Psoas muscle (tissue), 8 donors: Measurements from ENCODE around the gene RAD51B. TPM values are rescaled to one million over a fixed set of nuclear protein-coding genes. Genes with fewer than 3 reads are reported as not detected.
A peak's percentile ranks its signal among the peaks of the same experiment; 100 is the strongest.

Experiments used
- ATAC-seq, 4 donors: fragments of 200-7000 bp; cut with Tn5 transposase; one replicate each; pipeline ENCODE4 v1.9.1; 2020; ENCODE audit warnings: moderate library complexity in 3 of 4, mild to moderate bottlenecking in 2 of 4
- DNase-seq, 2 donors: peaks; one replicate each; pipeline ENCODE4 v3.0.0-alpha.2; 2020
- H3K27ac ChIP-seq: fragments of 200-600 bp; one replicate; pipeline ENCODE4 v1.8.0; 2022
- H3K27me3 ChIP-seq, 3 donors: fragments of 200-600 bp in 1 of 3; one replicate each; pipeline versions ENCODE4 v1.6.1 to v1.8.0; 2013 to 2022; ENCODE audit warnings: low read length in 2 of 3, mild to moderate bottlenecking in 2 of 3, moderate library complexity in 1 of 3; ENCODE audit not compliant: insufficient read depth in 3 of 3
- H3K36me3 ChIP-seq, 2 donors: fragments of 200-600 bp in 1 of 2; one replicate each; pipeline versions ENCODE4 v1.6.1 to v1.8.0; 2013 to 2022; ENCODE audit warnings: low read depth in 1 of 2, mild to moderate bottlenecking in 1 of 2, moderate library complexity in 1 of 2; ENCODE audit not compliant: insufficient read depth in 1 of 2
- H3K4me1 ChIP-seq: fragments of 200-600 bp; one replicate; pipeline ENCODE4 v1.8.0; 2022
- H3K4me3 ChIP-seq: fragments of 200-600 bp; one replicate; pipeline ENCODE4 v1.8.0; 2022; ENCODE audit warnings: mild to moderate bottlenecking
- H3K9me3 ChIP-seq: fragments of 200-600 bp; one replicate; pipeline ENCODE4 v1.8.0; 2022
- CTCF ChIP-seq: fragments of 200-600 bp; IDR thresholded peaks from one replicate; pipeline ENCODE4 v1.8.0; 2022; ENCODE audit warnings: antibody characterized with exemption
- WGBS, 3 donors: extraction: QIAGEN DNeasy Blood & Tissue Kit; methylation state at CpG; one replicate each; pipeline versions ENCODE4 v1.1.6 to v1.1.7; 2013; 5-methylcytosine and 5-hydroxymethylcytosine counted together
- intact Hi-C, 2 donors: fragments of 100-400 bp; cut with DNase I; formaldehyde crosslinking; loops; one replicate each; pipeline versions ENCODE4 v1.11.0 to v1.14.2; 2022
- polyA plus RNA-seq, 3 donors: library from polyadenylated mRNA; stranded (reverse); fragments of 200-250 nt; gene quantifications; one replicate each; pipeline ENCODE4 v1.2.3, GENCODE V29; 2013
- total RNA-seq, 4 donors: library from RNA; stranded (reverse); fragmentation: NEBNext Ultra II Directional in 2 of 4; extraction: Animal tissue kit (Norgen Biotek cat#: 25700) in 2 of 4; gene quantifications; one replicate each; pipeline versions ENCODE4 v1.2.1 to v1.2.4, GENCODE V29; 2021 to 2023
- donor health status: healthy with polysubstance abuse.
- donor health status: DM: no; HTN: no; CAD: no; lungs with moderate emphysema.
- donor health status: Bipolar disorder and iron deficiency.
- donor health status: healthy.
- donor health status: DM: yes; HTN: yes; CAD: no.
- donor health status: DM: no; HTN: no; CAD: no.
- donor health status: DM: no; HTN: no; CAD: no.
- donor health status: DM: yes; HTN: yes; CAD: no.

The RAD51B gene
- total and polyA plus RNA-seq, 7 donors, result 0.60 to 7.2 (median 2.2) TPM

GRCh38 chr14:68444449-68445168 is 625.0 kb downstream of the RAD51B start:
- peak overlapping the region; percentile 10 for H3K27ac ChIP-seq

GRCh38 chr14:68446243-68447040 is 626.9 kb downstream of the RAD51B start:
- Histone ChIP-seq H3K27me3 (no peaks in the 10 kb centered on the region), H3K4me3 (no peak overlapping the region), H3K4me1 (peaks cover 25% of the 10 kb centered on the region), H3K36me3 (no peaks in the 10 kb centered on the region), H3K27ac (no peak overlapping the region), H3K9me3 (no peaks in the 10 kb centered on the region)
- WGBS, 3 donors, result 89 to 94% (median 91%) methylated on average over 7 of the region's 7 CpGs
- ATAC-seq (no peak), DNase-seq (no peak)
- intact Hi-C loops, result no loop called here
- no peak for TF ChIP-seq CTCF

More at GRCh38 chr14:68444449-68445168, 625.0 kb downstream of the RAD51B start:
- DNase-seq, result peak in 1 of 2 donors; percentile 30
- 3 to 11% (median 7%) methylated on average over 2 of the region's 2 CpGs for WGBS, 3 donors
- TF ChIP-seq CTCF, result no peak
- intact Hi-C loops, result no loop called here
- ATAC-seq, result peak; percentile 67 to 84 (median 78)
- Histone ChIP-seq H3K4me3 (no peak overlapping the region), H3K4me1 (peaks cover 25% of the 10 kb centered on the region), H3K27me3 (no peaks in the 10 kb centered on the region), H3K36me3 (no peaks in the 10 kb centered on the region), H3K9me3 (no peaks in the 10 kb centered on the region)

- ATAC-seq (no peak), DNase-seq (no peak)
- 73 to 83% (median 80%) methylated on average over 4 of the region's 4 CpGs for WGBS, 3 donors
- no peak for TF ChIP-seq CTCF
- H3K9me3 ChIP-seq, result no peaks in the 10 kb centered on the region
- H3K27me3 ChIP-seq, result no peaks in the 10 kb centered on the region
- H3K4me1 ChIP-seq, result peaks cover 23% of the 10 kb centered on the region
- H3K36me3 ChIP-seq, result no peaks in the 10 kb centered on the region
- intact Hi-C loops, result no loop called here
- H3K4me3 ChIP-seq, result no peak overlapping the region
- no peak overlapping the region for H3K27ac ChIP-seq
These were observed 628.1 kb downstream of the RAD51B start for GRCh38 chr14:68447581-68448251.

GRCh38 chr14:68448252-68448902 is 628.8 kb downstream of the RAD51B start:
- Histone ChIP-seq H3K4me3 (no peak overlapping the region), H3K9me3 (no peaks in the 10 kb centered on the region), H3K36me3 (no peaks in the 10 kb centered on the region), H3K27ac (no peak overlapping the region), H3K27me3 (no peaks in the 10 kb centered on the region), H3K4me1 (peaks cover 20% of the 10 kb centered on the region)
- intact Hi-C loops, result no loop called here
- DNase-seq (no peak), ATAC-seq (no peak)
- WGBS, 3 donors, result 87 to 89% (median 87%) methylated on average over 3 of the region's 3 CpGs
- TF ChIP-seq CTCF, result no peak
